H1 (cell line): ENCODE data around the gene SCG3. TPM values are rescaled to one million over a fixed set of nuclear protein-coding genes. Genes with fewer than 3 reads are reported as not detected.

Source experiments
- CTCF ChIA-PET: fragments of 300-600 bp; sonication (Branson Sonifier 250); formaldehyde crosslinking; loops from one replicate; lab custom pipeline; 2021; ENCODE audit not compliant: partially characterized antibody; lab: Charles Lee
- POLR2A ChIA-PET: fragments of 300-600 bp; sonication (Branson Sonifier 250); formaldehyde crosslinking; loops from one replicate; lab custom pipeline; 2021; ENCODE audit warnings: inconsistent platforms; ENCODE audit not compliant: partially characterized antibody; lab: Charles Lee
- DNase-seq, 2 experiments: peaks; one replicate each; pipeline versions ENCODE4 v3.0.0 to v3.0.0-alpha.2; 2010 to 2022; ENCODE audit warnings: low spot score in 2 of 2, low read depth in 1 of 2, mixed read lengths in 1 of 2
- FAIRE-seq: peaks from 2 replicates; lab custom pipeline; 2011; peaks lifted over from hg19 to GRCh38; lab: Jason Lieb, UNC
- H2AFZ ChIP-seq: 2 replicates; pipeline ENCODE4 v1.8.1; 2012; ENCODE audit warnings: low read length, inconsistent platforms
- H2AK5ac ChIP-seq: 2 replicates; pipeline ENCODE4 v1.6.1; 2013; ENCODE audit warnings: low read depth, low read length
- H2BK120ac ChIP-seq: replicated peaks from 2 replicates; pipeline ENCODE3; 2013; ENCODE audit warnings: low read depth, low read length, inconsistent platforms
- H2BK12ac ChIP-seq: 2 replicates; pipeline ENCODE4 v1.6.1; 2013; ENCODE audit warnings: low read depth, low read length
- H2BK15ac ChIP-seq: 2 replicates; pipeline ENCODE4 v1.6.1; 2013; ENCODE audit warnings: low read length
- H2BK20ac ChIP-seq: 2 replicates; pipeline ENCODE4 v1.6.1; 2013; ENCODE audit warnings: low read length
- H2BK5ac ChIP-seq: 2 replicates; pipeline ENCODE4 v1.6.1; 2013; ENCODE audit warnings: low read depth, low read length
- H3K14ac ChIP-seq: 2 replicates; pipeline ENCODE4 v1.6.1; 2013; ENCODE audit warnings: inconsistent platforms; ENCODE audit not compliant: insufficient read length
- H3K18ac ChIP-seq: 2 replicates; pipeline ENCODE4 v1.6.1; 2013; ENCODE audit warnings: low read length; ENCODE audit errors: extremely low read depth
- H3K23ac ChIP-seq: 2 replicates; pipeline ENCODE4 v1.6.1; 2013; ENCODE audit warnings: inconsistent platforms; ENCODE audit not compliant: insufficient read length
- H3K23me2 ChIP-seq: 2 replicates; pipeline ENCODE4 v1.6.1; 2013; ENCODE audit warnings: low read depth, low read length
- H3K27ac ChIP-seq: 2 replicates; pipeline ENCODE4 v1.6.1; 2011; ENCODE audit warnings: low read depth, low read length, inconsistent platforms
- H3K27me3 ChIP-seq, 4 experiments: replicated peaks in 1 of 4; 1 replicate in 1 of 4; 2 replicates in 3 of 4; pipeline versions ENCODE4 v1.6.1 to v1.8.1; 2011 to 2013; ENCODE audit warnings: low read length in 3 of 4, mild to moderate bottlenecking in 3 of 4, inconsistent platforms in 2 of 4, mixed read lengths in 2 of 4, moderate library complexity in 1 of 4; ENCODE audit not compliant: control insufficient read depth in 3 of 4, insufficient read depth in 3 of 4; ENCODE audit errors: extremely low read depth in 1 of 4
- H3K36me3 ChIP-seq, 4 experiments: 2 replicates each; pipeline versions ENCODE4 v1.6.1 to v1.8.1; 2011 to 2013; ENCODE audit warnings: mild to moderate bottlenecking in 4 of 4, low read length in 3 of 4, moderate library complexity in 2 of 4, control low read depth in 1 of 4, inconsistent platforms in 1 of 4; ENCODE audit not compliant: insufficient read depth in 4 of 4, control insufficient read depth in 2 of 4
- H3K4ac ChIP-seq: replicated peaks from 2 replicates; pipeline ENCODE3; 2013; ENCODE audit warnings: low read length, low read depth, mixed read lengths, inconsistent platforms; ENCODE audit not compliant: insufficient read length
- H3K4me1 ChIP-seq, 4 experiments: replicated peaks in 1 of 4; 1 replicate in 1 of 4; 2 replicates in 3 of 4; pipeline versions ENCODE4 v1.6.1 to v1.8.1; 2011 to 2013; ENCODE audit warnings: low read length in 3 of 4, inconsistent platforms in 2 of 4, mixed read lengths in 1 of 4; ENCODE audit not compliant: insufficient read depth in 4 of 4, control insufficient read depth in 3 of 4
- H3K4me2 ChIP-seq, 2 experiments: 2 replicates each; pipeline versions ENCODE4 v1.6.1 to v1.8.1; 2011 to 2013; ENCODE audit warnings: low read depth in 2 of 2, low read length in 2 of 2, control low read depth in 1 of 2, inconsistent platforms in 1 of 2, mild to moderate bottlenecking in 1 of 2; ENCODE audit not compliant: insufficient read depth in 1 of 2
- H3K4me3 ChIP-seq, 4 experiments: fragments of 200-600, 300-600 bp in 1 of 4; sonication (generic), shearing (Covaris generic), sonication (Bioruptor Twin) in 1 of 4; 2 replicates each; pipeline versions ENCODE4 v1.5.1 to v1.8.1; 2011 to 2016; ENCODE audit warnings: low read length in 4 of 4, low read depth in 3 of 4, control low read depth in 2 of 4, inconsistent platforms in 2 of 4, mild to moderate bottlenecking in 2 of 4, mixed read lengths in 1 of 4, moderate library complexity in 1 of 4; ENCODE audit not compliant: insufficient read depth in 2 of 4; ENCODE audit errors: extremely low read depth in 1 of 4
- H3K56ac ChIP-seq: replicated peaks from 2 replicates; pipeline ENCODE3; 2013; ENCODE audit warnings: low read depth, mild to moderate bottlenecking, mixed read lengths, low read length, inconsistent platforms; ENCODE audit not compliant: insufficient read length
- H3K79me1 ChIP-seq: 2 replicates; pipeline ENCODE4 v1.6.1; 2013; ENCODE audit warnings: low read depth, low read length, control low read depth
- H3K79me2 ChIP-seq, 2 experiments: 2 replicates each; pipeline versions ENCODE4 v1.6.1 to v1.8.1; 2012 to 2013; ENCODE audit warnings: low read length in 2 of 2, mild to moderate bottlenecking in 2 of 2, inconsistent platforms in 1 of 2; ENCODE audit not compliant: insufficient read depth in 2 of 2, control insufficient read depth in 1 of 2
- H3K9ac ChIP-seq, 4 experiments: replicated peaks in 1 of 4; 1 replicate in 1 of 4; 2 replicates in 3 of 4; pipeline versions ENCODE4 v1.6.1 to v1.8.1; 2011 to 2013; ENCODE audit warnings: low read depth in 3 of 4, low read length in 3 of 4, control low read depth in 2 of 4, mild to moderate bottlenecking in 2 of 4, moderate library complexity in 2 of 4, inconsistent platforms in 1 of 4; ENCODE audit errors: extremely low read depth in 1 of 4
- H3K9me3 ChIP-seq, 2 experiments: 2 replicates each; pipeline versions ENCODE4 v1.6.1 to v1.8.1; 2012 to 2013; ENCODE audit warnings: mild to moderate bottlenecking in 2 of 2, moderate library complexity in 2 of 2, control low read depth in 1 of 2, inconsistent platforms in 1 of 2, low read depth in 1 of 2, low read length in 1 of 2, mixed read lengths in 1 of 2; ENCODE audit not compliant: insufficient read depth in 2 of 2
- H4K20me1 ChIP-seq, 2 experiments: replicated peaks in 1 of 2; 2 replicates each; pipeline versions ENCODE3 to v1.8.1; 2011 to 2013; ENCODE audit warnings: inconsistent platforms in 2 of 2, low read length in 2 of 2, mild to moderate bottlenecking in 1 of 2; ENCODE audit not compliant: insufficient read depth in 2 of 2, control insufficient read depth in 1 of 2
- H4K5ac ChIP-seq: 2 replicates; pipeline ENCODE4 v1.6.1; 2013; ENCODE audit warnings: low read length, low read depth, mixed read lengths, inconsistent platforms; ENCODE audit not compliant: insufficient read length
- H4K8ac ChIP-seq: 2 replicates; pipeline ENCODE4 v1.8.0; 2013; ENCODE audit warnings: mild to moderate bottlenecking, moderate library complexity, low read length, inconsistent platforms; ENCODE audit not compliant: insufficient read depth; ENCODE audit errors: extremely low read depth
- H4K91ac ChIP-seq: replicated peaks from 2 replicates; pipeline ENCODE3; 2013; ENCODE audit warnings: low read length, mixed read lengths, inconsistent platforms; ENCODE audit not compliant: insufficient read length
- CTBP2 ChIP-seq: IDR thresholded peaks from 2 replicates; pipeline ENCODE4 v1.7.0; 2011; ENCODE audit warnings: borderline replicate concordance, mild to moderate bottlenecking, moderate library complexity, mixed read lengths, low read length; ENCODE audit not compliant: insufficient read depth, insufficient read length
- EZH2 ChIP-seq: fragments of 200-600 bp; sonication (generic); IDR thresholded peaks from 2 replicates; pipeline ENCODE4 v1.7.1; 2012; ENCODE audit warnings: low read depth, mild to moderate bottlenecking, moderate library complexity, low read length, inconsistent platforms; ENCODE audit not compliant: severe bottlenecking
- HDAC2 ChIP-seq, 2 experiments: fragments of 300-600 bp in 1 of 2; sonication (generic) in 1 of 2; IDR thresholded peaks; 2 replicates each; pipeline ENCODE4 v1.6.1; 2011 to 2012; ENCODE audit warnings: low read depth in 2 of 2, low read length in 2 of 2, mild to moderate bottlenecking in 2 of 2, moderate library complexity in 2 of 2, borderline replicate concordance in 1 of 2, inconsistent platforms in 1 of 2
- KDM4A ChIP-seq: IDR thresholded peaks from one replicate; pipeline ENCODE4 v1.7.1; 2012; ENCODE audit warnings: low read depth, mild to moderate bottlenecking, moderate library complexity, low read length, inconsistent platforms; ENCODE audit not compliant: severe bottlenecking
- KDM5A ChIP-seq: fragments of 200-600 bp; IDR thresholded peaks from 2 replicates; pipeline ENCODE4 v1.7.1; 2012; ENCODE audit warnings: mild to moderate bottlenecking, low read length, inconsistent platforms, mixed read lengths
- MAFK ChIP-seq: IDR thresholded peaks from 2 replicates; pipeline ENCODE4 v1.6.1; 2012; ENCODE audit warnings: low read depth, mild to moderate bottlenecking, improper control_type of control experiment, low read length
- RBBP5 ChIP-seq: IDR thresholded peaks from 2 replicates; pipeline ENCODE4 v1.7.1; 2012; ENCODE audit warnings: low read depth, mild to moderate bottlenecking, inconsistent platforms, low read length, moderate library complexity, borderline replicate concordance
- SP4 ChIP-seq: IDR thresholded peaks from 2 replicates; pipeline ENCODE4 v1.6.1; 2012; ENCODE audit warnings: low read length, inconsistent platforms
- TBP ChIP-seq: IDR thresholded peaks from 2 replicates; pipeline ENCODE4 v1.6.1; 2011; ENCODE audit warnings: low read depth, low read length, improper control_type of control experiment
- TCF12 ChIP-seq: IDR thresholded peaks from 2 replicates; pipeline ENCODE4 v1.6.1; 2011; ENCODE audit warnings: low read depth, mild to moderate bottlenecking, low read length
- WGBS, 2 experiments: shearing (Covaris generic) in 1 of 2; methylation state at CpG; one replicate each; pipeline versions ENCODE4 v1.1.6 to v1.1.7; 2013 to 2015; ENCODE audit warnings: low lambda C conversion rate in 2 of 2, mixed read lengths in 2 of 2, inconsistent platforms in 1 of 2, low coverage in 1 of 2, missing lambda C conversion rate in 1 of 2; ENCODE audit not compliant: insufficient replicate concordance in 2 of 2, insufficient coverage in 1 of 2, insufficient read length in 1 of 2; ENCODE audit errors: extremely low coverage in 1 of 2, missing lambda C conversion rate in 1 of 2; 5-methylcytosine and 5-hydroxymethylcytosine counted together
- polyA plus RNA-seq, 7 experiments: library from polyadenylated mRNA; depleted of rRNA in 3 of 7; stranded (reverse) in 5 of 7; unstranded in 2 of 7; fragments of >200 nt in 5 of 7; fragments of 200-250 nt in 2 of 7; gene quantifications; 1 replicate in 5 of 7; 2 replicates in 1 of 7; 4 replicates in 1 of 7; pipeline versions ENCODE4 v1.2.1 to v1.2.3, GENCODE V29; 2011 to 2013; ENCODE audit warnings: missing spikeins in 2 of 7, mixed read lengths in 2 of 7
- total RNA-seq: library from RNA; stranded (reverse); fragmentation: NEBNext Ultra II Directional; extraction: Animal tissue kit (Norgen Biotek cat#: 25700); gene quantifications from 2 replicates; pipeline ENCODE4 v1.2.1, GENCODE V29; 2021
- TF ChIP-seq, protein P1 (sequence below): IDR thresholded peaks from 2 replicates; pipeline ENCODE4 v1.6.1; 2011; ENCODE audit warnings: low read length, improper control_type of control experiment

SCG3 gene
- total and polyA plus RNA-seq, 2 of the 8 experiments (the other 6 are each of a cell fraction or from before 2014, with no cell fraction given): 5.2 to 45.9 TPM

DNA sequence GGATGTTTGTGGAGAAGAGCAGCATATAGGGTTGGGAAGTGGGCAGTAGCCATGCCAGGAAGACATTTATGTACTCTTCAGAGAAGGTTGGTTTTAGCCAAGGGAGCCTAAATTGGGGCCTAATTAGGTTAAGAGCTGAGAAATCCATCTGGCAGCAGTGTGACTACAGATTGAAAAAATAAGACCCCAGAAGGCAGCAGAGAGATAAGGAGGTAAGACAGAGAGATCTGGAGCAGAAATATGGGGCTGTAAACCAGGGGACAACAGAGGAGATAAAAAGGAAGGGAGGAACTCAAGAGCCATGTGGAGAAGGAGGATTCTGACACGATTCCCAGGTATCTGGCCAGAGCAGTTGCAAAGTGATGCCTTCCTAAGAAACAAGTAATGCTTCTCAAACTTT is 32.9 kb downstream of the SCG3 start:
- H3K56ac ChIP-seq: no peak overlapping the region
- H3K4me3 ChIP-seq: no peak overlapping the region
- TF ChIP-seq RBBP5 (no peak), HDAC2 (IDR thresholded peaks at IDR 0.05; ENCODE audit: borderline replicate concordance in 1 of 2, low read depth in 2 of 2, low read length in 2 of 2) (no peak), TBP (no peak), TCF12 (no peak), CTBP2 (no peak), EZH2 (no peak), SP4 (no peak), KDM5A (no peak), KDM4A (no peak), MAFK (no peak)
- TF ChIP-seq, protein P1, sequence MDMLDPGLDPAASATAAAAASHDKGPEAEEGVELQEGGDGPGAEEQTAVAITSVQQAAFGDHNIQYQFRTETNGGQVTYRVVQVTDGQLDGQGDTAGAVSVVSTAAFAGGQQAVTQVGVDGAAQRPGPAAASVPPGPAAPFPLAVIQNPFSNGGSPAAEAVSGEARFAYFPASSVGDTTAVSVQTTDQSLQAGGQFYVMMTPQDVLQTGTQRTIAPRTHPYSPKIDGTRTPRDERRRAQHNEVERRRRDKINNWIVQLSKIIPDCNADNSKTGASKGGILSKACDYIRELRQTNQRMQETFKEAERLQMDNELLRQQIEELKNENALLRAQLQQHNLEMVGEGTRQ: no peak
- CTCF ChIA-PET: no interaction called here
- no peak overlapping the region for H4K5ac ChIP-seq
- no peak overlapping the region for H3K27ac ChIP-seq
- no peaks in the 10 kb centered on the region for H3K79me2 ChIP-seq
- H3K4me2 ChIP-seq: no peak overlapping the region
- no peak overlapping the region for H4K91ac ChIP-seq
- no peaks in the 10 kb centered on the region for H3K27me3 ChIP-seq
- H3K23ac ChIP-seq: no peak overlapping the region
- no peaks in the 10 kb centered on the region for H3K79me1 ChIP-seq
- no peak overlapping the region for H3K9ac ChIP-seq
- no peak overlapping the region for H4K8ac ChIP-seq
- no peak overlapping the region for H2AK5ac ChIP-seq
- no peaks in the 10 kb centered on the region for H3K23me2 ChIP-seq
- POLR2A ChIA-PET: interaction anchor here (1.3 kb wide), 1 partner anchor 13 kb away, joined by 3 read pairs; no protein-coding TSS in a partner anchor
- no peak overlapping the region for H3K14ac ChIP-seq
- peaks cover 0 to 3% (median under 1%) of the 10 kb centered on the region in 4 experiments; a peak in 4 of 8 replicates for H3K36me3 ChIP-seq
- no peak overlapping the region for H2AFZ ChIP-seq
- no peak overlapping the region for H2BK12ac ChIP-seq
- no peaks in the 10 kb centered on the region for H3K9me3 ChIP-seq
- H3K4ac ChIP-seq: no peak overlapping the region
- H2BK20ac ChIP-seq: no peak overlapping the region
- H3K18ac ChIP-seq: no peak overlapping the region
- FAIRE-seq: no peak
- no peak overlapping the region for H2BK15ac ChIP-seq
- DNase-seq: no peak
- peaks cover 0 to 3% (median 0%) of the 10 kb centered on the region in 4 experiments; a peak in 1 of 7 replicates for H3K4me1 ChIP-seq
- WGBS, 2 experiments: 92% methylated on average over 1 of the region's 1 CpG; no CpG with 5 or more reads in 1 of the 2 experiments
- no peak overlapping the region for H2BK5ac ChIP-seq
- H2BK120ac ChIP-seq: no peak overlapping the region
- H4K20me1 ChIP-seq: no peaks in the 10 kb centered on the region
